SK-N-SH (cell line): ENCODE data around the gene ERICH3.

ENCODE experiments used
- EZH2phosphoT487 ChIP-seq: fragments of 200-600 bp; sonication (generic); IDR thresholded peaks from 2 replicates; pipeline ENCODE4 v1.6.1; 2017; ENCODE audit warnings: low read depth, mixed run types, mild to moderate bottlenecking, antibody characterized with exemption, moderate library complexity, borderline replicate concordance
- FOXJ3 ChIP-seq: sonication (generic); formaldehyde crosslinking; IDR thresholded peaks from 2 replicates; pipeline ENCODE4 v1.5.1; 2020; ENCODE audit warnings: mild to moderate bottlenecking, missing genetic modification reagents
- FOXM1 ChIP-seq: IDR thresholded peaks from 2 replicates; pipeline ENCODE4 v1.4.0; 2012; ENCODE audit warnings: low read depth, mild to moderate bottlenecking
- GABPA ChIP-seq: IDR thresholded peaks from 2 replicates; pipeline ENCODE4 v1.4.0; 2012; ENCODE audit warnings: low read depth, mild to moderate bottlenecking
- GATA2 ChIP-seq: sonication (generic); formaldehyde crosslinking; IDR thresholded peaks from 2 replicates; pipeline ENCODE4 v1.5.0; 2020; ENCODE audit warnings: mild to moderate bottlenecking, missing genetic modification reagents
- POLR2AphosphoS5 ChIP-seq: IDR thresholded peaks from 2 replicates; pipeline ENCODE4 v1.6.1; 2012; ENCODE audit warnings: low read depth, low read length
- RCOR1 ChIP-seq: fragments of 150-350 bp; IDR thresholded peaks from 2 replicates; pipeline ENCODE4 v1.6.1; 2017; ENCODE audit warnings: antibody characterized with exemption, low read length
- TCF12 ChIP-seq: IDR thresholded peaks from 2 replicates; pipeline ENCODE4 v1.4.0; 2012
- TF ChIP-seq, protein P1 (sequence below): fragments of 200-600 bp; sonication (generic); IDR thresholded peaks from 2 replicates; pipeline ENCODE4 v1.6.1; 2017; ENCODE audit warnings: antibody characterized with exemption, mild to moderate bottlenecking, moderate library complexity
- TF ChIP-seq, protein P2 (sequence below): IDR thresholded peaks from 2 replicates; pipeline ENCODE4 v1.4.0; 2012; ENCODE audit warnings: low read depth
- TF ChIP-seq, protein P3 (sequence below): IDR thresholded peaks from 2 replicates; pipeline ENCODE4 v1.4.0; 2012; ENCODE audit warnings: low read depth, borderline replicate concordance

DNA sequence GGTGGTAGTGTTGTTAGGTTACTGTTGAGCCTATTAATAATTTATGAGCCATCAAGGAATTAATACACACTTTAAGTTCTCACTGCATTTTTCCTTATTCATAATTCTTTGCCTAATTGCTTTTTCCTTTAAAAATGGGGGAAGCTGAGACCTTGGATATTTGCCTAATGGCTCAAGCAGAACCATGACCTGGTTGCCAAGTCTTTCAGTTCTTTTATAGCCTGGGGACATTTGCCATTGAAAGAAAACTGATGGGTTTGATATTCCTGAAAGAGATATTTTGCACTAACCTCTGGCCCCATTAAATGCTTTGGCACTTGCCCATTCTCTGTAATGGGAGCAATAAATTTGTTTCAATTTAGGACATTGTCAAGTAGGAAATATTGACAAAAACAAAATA is 142.7 kb downstream of the ERICH3 start:
- TF ChIP-seq EZH2phosphoT487 (no peak), FOXM1 (no peak), RCOR1 (no peak; the same call in 1 of the 2 replicates), TCF12 (no peak), GABPA (no peak), FOXJ3 (CRISPR knock-in tag) (no peak), GATA2 (CRISPR knock-in tag) (no peak), POLR2AphosphoS5 (no peak)
- TF ChIP-seq, protein P1, sequence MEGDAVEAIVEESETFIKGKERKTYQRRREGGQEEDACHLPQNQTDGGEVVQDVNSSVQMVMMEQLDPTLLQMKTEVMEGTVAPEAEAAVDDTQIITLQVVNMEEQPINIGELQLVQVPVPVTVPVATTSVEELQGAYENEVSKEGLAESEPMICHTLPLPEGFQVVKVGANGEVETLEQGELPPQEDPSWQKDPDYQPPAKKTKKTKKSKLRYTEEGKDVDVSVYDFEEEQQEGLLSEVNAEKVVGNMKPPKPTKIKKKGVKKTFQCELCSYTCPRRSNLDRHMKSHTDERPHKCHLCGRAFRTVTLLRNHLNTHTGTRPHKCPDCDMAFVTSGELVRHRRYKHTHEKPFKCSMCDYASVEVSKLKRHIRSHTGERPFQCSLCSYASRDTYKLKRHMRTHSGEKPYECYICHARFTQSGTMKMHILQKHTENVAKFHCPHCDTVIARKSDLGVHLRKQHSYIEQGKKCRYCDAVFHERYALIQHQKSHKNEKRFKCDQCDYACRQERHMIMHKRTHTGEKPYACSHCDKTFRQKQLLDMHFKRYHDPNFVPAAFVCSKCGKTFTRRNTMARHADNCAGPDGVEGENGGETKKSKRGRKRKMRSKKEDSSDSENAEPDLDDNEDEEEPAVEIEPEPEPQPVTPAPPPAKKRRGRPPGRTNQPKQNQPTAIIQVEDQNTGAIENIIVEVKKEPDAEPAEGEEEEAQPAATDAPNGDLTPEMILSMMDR = no peak
- TF ChIP-seq, protein P2, sequence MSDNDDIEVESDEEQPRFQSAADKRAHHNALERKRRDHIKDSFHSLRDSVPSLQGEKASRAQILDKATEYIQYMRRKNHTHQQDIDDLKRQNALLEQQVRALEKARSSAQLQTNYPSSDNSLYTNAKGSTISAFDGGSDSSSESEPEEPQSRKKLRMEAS = no peak
- TF ChIP-seq, protein P3, sequence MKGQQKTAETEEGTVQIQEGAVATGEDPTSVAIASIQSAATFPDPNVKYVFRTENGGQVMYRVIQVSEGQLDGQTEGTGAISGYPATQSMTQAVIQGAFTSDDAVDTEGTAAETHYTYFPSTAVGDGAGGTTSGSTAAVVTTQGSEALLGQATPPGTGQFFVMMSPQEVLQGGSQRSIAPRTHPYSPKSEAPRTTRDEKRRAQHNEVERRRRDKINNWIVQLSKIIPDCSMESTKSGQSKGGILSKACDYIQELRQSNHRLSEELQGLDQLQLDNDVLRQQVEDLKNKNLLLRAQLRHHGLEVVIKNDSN = no peak
